ENCODE measurements around the gene RBM17.
"Not testable (repeated sequence)": the region's sequence is repeated elsewhere in the genome, so short reads cannot be mapped to it uniquely, and the experiment has no call there.

RBM17 gene

DNA sequence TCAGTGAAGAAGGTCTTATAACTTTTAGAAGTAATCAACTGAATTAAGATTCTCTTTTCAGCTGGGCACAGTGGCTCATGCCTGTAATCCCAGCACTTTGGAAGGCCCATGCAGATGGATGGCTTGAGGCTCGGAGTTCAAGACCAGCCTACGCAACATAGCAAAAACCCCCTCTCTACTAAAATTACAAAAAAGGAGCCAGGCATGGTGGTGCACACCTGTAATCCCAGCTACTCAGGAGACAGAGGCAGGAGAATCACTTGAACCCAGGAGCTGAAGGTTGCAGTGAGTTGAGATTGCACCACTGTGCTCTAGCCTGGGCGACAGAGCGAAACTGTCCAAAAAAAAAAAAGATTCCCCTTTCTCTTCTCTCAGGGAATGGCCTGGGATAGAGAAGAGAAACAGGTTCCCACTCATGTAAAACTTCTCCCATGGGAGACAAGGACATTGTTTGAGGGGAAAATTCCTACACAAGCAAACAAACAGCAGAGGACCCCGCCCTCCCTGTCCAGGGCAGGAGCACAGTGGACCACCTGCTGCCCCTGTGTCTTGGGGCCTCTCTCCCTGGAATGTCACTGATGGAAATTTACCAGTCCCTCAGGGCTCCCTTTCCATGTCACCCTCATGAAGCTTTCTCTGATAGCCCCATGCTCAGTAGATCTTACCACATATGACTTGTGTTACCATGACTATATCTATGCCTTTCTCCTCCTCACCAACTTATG lies 32.3 kb upstream of the RBM17 start:
- no peak for DNase-seq (ENCODE audit: low read depth in 2 of 2)

GRCh38 chr10:6058682-6059475 lies 30.0 kb upstream of the RBM17 start:
- no peak for DNase-seq (ENCODE audit: low read depth in 2 of 2)

DNA sequence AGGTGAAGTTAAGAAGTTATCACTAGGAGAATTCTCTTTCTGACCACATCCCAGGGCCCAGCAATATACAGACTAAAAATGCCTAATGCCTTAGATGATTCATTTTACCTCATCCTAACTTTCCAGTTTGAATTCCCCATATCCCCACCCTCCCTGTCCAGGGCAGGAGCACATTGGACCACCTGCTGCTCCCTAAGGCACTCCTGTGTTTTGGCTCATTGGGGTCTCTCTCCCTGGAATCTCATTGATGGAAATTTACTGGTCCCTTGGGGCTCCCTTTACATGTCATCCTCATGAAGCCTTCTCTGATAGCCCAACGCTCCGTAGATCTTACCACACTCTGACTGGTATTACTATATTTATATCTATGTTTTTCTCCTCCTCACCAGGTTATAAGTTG lies 29.3 kb upstream of the RBM17 start:
- DNase-seq (ENCODE audit: low read depth in 2 of 2) = no peak

DNA sequence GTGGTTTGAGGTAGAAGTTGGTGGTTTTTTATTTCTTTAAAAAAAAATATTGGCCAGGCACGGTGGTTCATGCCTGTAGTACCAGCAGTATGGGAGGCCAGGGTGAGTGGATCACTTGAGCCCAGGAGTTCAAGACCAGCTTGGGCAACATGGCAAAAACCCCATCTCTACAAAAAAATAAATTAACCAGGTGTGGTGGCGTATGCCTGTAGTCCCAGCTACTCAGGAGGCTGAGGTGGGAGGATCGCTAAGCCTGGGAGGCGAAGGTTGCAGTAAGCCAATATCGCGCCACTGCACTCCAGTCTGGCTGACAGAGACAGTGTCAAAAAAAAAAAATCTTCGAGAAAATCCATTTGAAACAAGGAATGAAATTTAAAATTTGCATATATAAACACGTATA lies 27.8 kb upstream of the RBM17 start:
- no peak for DNase-seq (ENCODE audit: low read depth in 2 of 2)

DNA sequence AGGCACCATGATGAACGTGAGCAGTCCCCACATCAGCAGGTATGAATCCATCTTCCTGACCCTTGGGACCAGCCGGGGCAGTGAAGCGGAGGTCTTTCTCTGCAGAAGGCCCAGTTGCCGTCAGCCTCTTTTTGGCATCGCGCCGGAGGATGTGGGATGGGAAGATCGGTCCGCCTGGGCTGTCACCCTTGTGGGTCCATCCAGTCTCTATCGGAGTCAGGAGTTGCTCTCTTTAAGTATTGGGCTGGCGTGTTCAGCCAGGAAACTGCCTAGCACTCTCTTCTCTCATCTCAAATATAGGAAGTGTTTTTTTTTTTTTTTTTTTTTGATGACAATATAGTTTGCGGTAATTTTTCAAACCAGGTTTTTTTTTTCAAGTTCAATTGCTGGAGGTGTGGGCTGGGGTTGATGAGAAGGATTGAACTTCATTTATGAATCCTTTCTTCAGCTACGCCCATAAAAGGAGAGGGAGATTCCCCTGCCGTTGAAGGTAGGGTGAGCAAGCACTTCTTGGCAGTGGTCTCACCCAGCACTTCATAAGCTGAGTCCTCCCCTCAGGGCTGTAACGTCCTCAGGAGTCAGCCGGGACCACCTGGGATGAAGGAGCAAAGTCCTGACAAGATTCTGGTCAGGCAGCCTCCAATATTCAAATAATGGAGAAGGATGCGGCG lies 26.6 kb upstream of the RBM17 start, which contains the start of gene IL2RA:
TSS of gene IL2RA (minus strand) at position 267 of the 671 bp plus-strand sequence. CDS start at position 51, 216 bp downstream.
- DNase-seq (ENCODE audit: low read depth in 2 of 2) = peak; percentile 61 to 76

DNA sequence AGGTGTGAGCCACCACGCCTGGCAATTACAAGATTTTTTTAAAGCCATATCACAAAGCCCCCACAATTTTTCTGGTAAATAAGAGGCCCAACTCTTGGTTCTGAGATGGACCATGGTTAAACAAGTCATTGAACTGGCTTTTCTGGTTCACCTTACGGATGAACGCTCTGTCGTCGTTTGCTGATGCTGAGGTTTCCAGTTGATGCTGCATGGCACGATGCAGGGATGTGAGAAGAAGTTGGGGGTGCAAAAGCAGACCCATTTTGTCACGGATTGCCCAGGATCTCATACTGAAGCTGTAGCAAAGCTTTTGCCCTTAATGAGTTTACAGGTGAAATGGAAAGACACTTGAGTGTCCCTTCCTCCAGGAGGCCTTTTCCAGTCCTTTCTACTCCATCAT lies 24.7 kb upstream of the RBM17 start:
- DNase-seq (ENCODE audit: low read depth in 2 of 2) = no peak

DNA sequence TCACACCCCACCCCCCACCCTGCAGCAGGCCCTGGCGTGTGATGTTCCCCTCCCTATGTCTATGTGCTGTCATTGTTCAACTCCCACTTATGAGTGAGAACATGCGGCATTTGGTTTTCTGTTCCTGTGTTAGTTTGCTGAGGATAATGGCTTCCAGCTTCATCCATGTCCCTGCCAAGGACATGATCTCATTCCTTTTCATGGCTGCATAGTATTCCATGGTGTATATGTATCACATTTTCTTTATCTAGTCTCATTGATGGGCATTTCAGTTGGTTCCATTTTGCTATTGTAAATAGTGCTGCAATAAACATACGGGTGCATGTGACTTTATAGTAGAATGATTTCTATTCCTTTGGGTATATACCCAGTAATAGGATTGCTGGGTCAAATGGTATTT lies 24.1 kb upstream of the RBM17 start:
- not testable (repeated sequence) for DNase-seq (ENCODE audit: low read depth in 2 of 2)

- no peak for DNase-seq (ENCODE audit: low read depth in 2 of 2)
Measured at GRCh38 chr10:6065406-6065805, 23.4 kb upstream of the RBM17 start.

DNA sequence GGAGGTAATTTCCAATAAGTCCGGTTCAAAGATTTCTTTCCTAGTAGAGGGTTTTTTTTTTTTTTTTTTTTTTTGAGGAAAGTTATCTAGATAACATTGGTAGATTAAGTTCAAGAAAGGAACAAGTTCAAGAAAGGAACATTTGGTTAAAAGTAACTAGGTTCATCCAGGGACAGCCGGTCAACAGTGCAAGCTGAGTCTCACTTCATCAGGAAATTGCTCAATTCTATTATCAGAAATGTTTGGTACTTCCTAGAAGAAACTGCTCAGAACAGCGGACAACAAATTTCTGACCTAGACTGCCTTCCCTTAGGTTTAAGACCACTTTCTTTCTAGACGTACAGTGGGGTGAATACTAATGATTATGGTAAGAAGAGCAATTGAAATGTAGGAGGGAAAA lies 23.0 kb upstream of the RBM17 start:
- DNase-seq (ENCODE audit: low read depth in 2 of 2) = no peak

- DNase-seq (ENCODE audit: low read depth in 2 of 2) = no peak
Measured at GRCh38 chr10:6067457-6067856, 21.4 kb upstream of the RBM17 start.

GRCh38 chr10:6068006-6068405 lies 20.8 kb upstream of the RBM17 start:
- no peak for DNase-seq (ENCODE audit: low read depth in 2 of 2)

DNA sequence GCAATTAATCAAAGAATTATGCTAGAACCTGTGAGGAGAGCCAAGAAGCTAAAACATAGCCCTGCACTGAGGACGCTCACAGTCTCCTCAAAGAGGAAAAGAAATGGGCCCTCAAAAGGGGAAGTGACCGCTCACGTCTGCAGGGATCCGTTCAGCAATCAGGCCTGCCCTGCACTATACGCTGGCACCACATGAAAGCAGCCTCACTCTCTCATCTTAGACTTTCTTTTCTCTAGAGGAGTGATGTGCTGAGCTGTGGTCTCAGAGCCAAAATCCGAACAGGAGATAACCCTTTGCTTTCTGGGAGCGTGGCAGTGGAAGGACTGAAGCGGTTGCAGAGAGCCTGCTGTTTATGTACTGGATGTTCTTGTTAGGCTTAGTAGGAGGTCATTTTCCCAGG lies 20.4 kb upstream of the RBM17 start:
- DNase-seq (ENCODE audit: low read depth in 2 of 2) = no peak

DNA sequence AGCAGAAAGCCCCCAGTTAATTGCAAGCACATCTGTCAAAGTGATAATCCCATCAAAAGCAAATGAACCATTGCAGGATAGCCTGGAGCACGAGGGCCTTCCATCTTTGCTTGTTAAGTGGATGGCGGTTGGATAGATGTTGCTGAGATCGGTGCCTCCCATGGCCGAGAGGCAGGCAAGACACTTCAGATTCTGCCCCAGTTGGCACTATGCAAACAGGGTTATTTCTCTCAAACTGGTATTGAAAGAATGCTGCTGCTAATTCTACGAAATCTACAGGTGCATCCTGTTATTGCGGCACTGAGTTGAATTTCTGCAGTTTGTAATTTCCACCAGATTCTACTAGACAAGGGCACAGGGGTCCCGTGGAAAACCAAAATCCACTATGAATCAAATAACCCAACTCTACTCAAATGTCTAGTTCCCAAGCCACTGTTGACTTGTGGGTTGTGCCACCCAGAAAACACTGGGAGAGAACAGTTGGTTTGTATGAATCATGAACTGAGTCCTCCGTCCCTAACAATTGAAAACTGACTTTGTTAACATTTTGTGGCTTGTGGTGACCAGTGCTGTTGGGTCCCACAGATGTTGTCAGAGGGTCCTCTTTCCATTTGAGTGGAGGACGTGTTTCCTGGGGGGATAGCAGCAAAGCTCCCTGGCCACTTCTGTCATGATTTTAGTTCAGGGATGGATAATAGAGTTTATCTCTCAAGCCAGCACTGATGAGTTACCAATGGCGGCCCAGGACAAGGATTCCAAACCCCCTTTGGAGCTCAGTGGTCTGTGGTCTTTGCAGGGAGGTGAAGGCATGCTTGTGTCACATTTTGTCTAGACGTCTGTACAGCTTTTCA lies 19.5 kb upstream of the RBM17 start:
- DNase-seq (ENCODE audit: low read depth in 2 of 2) = no peak

DNA sequence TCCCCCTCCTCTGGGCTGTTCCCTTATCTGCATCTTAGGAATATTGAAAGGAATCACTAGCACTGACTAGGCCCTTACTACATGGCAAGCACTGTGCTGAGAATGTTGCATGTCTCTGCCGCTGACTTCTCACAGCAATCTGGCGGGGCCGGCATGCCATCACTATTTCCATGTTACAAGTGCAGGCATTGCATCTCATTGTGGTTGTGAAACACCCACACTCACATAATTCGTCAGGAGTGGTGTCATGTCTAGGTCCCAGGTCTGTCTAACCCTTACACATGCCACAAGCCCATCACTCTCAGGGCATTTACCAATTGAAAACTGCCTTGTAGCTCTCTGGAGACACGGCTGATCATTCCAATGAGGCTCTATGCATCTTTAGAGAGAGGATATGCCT lies 18.2 kb upstream of the RBM17 start:
- peak; percentile 65 to 75 for DNase-seq (ENCODE audit: low read depth in 2 of 2)

DNA sequence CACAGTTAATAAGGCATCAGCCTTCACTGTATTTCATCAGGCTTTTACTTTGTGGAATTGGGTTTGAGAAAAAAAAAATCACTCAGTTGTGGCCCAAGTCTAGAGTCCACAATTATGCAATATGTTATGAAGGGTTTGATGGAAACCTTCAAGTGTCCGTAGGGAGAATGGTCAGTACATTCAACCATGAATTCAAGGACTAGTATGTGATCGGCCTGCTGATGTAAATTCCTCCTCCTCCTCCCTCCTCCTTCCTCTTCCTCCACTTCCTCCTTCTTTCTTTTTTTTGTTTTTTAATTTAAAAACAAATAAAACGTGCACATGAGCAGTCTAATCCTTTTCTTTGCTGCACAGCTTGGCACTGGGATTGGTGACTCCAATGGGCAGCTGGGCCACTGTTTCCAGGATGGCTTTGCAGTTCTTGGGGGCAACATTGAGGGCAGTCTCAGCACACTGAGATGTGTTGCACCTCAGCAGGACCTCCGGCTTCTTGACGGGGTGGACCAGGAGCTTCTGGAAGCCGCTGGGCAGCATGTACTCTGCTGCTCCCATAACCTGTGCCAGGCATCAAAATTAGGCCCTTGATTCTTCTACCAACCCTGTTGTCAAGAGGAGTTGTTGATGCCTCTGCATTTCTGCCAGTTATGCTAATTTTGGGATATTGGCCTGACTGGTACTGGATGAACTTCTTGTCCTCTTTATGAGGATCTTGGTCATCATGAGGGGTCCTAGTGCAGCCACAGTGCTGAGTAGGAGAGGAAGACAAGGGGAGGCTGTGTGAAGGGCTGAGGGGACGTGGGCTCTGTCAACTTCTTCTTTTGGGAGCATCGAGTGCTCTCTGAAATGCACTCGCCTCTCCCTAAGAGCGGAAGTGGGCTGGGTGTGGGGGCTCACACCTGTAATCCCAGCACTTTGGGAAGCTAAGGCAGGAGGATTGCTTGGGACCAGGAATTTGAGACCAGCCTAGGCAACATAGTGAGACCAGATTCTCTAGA lies 17.4 kb upstream of the RBM17 start:
- DNase-seq (ENCODE audit: low read depth in 2 of 2) = no peak

GRCh38 chr10:6072215-6072934 lies 16.5 kb upstream of the RBM17 start:
- no peak for DNase-seq (ENCODE audit: low read depth in 2 of 2)

DNA sequence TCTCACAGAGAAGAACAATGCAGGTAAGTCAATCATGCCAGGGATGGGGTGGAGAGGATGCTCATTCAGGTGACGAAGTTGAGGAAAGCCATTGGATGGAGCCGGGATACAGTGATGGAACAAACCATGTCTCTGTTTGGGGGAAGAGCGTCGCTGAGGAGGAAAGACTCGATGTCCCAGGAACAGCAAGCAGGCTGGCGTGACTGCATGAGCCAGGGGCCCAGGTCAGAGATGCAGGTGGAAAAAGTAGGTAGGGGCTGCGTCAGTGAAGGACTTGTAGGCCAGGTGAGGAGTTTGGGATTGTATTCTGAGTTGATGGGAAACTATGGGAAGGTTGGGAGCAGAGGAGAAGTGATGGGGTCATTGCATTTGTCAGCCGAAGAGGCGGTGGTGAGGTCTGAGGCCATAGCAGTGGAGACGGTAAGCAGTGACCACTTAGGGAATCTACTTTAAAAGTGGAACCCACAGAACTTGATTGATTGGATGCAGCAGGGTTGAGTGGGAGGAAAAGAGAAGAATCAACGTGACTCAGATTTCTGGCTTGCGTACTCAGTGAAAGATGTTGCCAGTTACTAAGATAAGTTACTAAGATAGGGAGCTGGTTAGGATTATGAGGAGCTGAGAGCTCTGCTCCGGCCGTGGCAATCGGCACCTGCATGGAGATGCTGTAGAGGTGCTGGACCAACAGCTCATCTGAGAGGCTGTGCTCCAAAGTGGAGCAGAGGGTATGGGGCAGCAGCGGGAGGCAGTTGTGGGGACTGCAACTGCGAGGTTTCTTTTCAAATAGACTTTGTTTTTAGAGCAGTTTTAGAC lies 14.1 kb upstream of the RBM17 start:
- DNase-seq (ENCODE audit: low read depth in 2 of 2) = no peak

DNA sequence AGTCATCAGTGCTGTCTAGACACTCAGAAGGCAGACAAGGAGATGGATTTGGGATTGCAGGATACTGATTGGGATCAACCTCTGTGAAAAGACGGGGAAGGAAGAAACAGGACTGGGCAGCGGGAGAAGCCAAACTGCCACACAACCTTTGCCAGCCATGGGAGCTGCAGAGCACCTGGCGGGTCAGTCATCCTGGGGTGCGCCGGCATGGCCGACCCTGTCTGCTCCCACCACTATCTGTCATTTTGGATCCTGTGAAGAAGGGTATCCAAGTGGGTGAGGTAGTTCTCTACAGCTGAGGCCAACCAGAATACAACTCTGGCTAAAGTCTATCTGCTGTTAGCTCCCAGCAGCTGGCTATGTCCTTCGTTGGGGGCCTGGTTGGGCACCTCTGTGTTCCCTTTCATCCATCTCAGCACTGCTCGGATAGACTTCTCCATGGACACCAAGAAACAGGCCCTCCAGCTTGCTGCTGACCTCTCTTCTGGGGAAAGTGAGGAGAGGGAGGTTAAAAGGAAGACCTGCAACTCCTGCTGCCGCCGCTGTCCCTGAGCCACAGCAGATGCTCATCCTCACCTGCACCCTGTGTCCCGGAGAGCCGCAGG lies 11.7 kb upstream of the RBM17 start:
- no peak for DNase-seq (ENCODE audit: low read depth in 2 of 2)

DNA sequence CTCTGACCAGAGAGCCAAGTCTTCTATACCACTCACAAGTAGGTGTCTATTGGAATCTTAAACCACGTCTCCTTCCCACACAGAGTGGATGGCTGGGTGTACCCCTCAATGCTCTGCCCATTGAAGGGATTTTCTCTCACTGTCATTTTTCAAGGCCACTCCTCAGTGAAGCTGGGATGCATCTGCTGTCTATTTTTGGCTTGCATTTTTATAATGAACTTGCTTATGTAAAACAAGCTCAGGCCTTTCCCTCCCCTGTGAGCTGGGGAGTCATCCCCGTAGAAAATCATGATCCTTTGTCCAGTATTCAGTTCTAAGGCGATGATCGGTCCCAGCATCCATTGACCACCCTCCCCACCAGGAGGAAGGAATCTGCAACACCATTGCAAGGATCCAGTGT lies 9.8 kb upstream of the RBM17 start:
- DNase-seq (ENCODE audit: low read depth in 2 of 2) = no peak
